Epithelial cell of umbilical artery (primary cell): Measurements from ENCODE around the gene ZSCAN9. TPM values are rescaled to one million over a fixed set of nuclear protein-coding genes. Genes with fewer than 3 reads are reported as not detected.

ENCODE experiments used
- total RNA-seq: library from RNA; depleted of rRNA; stranded (reverse); fragments of >200 nt; gene quantifications from 2 replicates; pipeline ENCODE4 v1.2.3, GENCODE V29; 2014

ZSCAN9 gene
- 14.6 and 17.9 TPM in 2 replicates for total RNA-seq

DNA sequence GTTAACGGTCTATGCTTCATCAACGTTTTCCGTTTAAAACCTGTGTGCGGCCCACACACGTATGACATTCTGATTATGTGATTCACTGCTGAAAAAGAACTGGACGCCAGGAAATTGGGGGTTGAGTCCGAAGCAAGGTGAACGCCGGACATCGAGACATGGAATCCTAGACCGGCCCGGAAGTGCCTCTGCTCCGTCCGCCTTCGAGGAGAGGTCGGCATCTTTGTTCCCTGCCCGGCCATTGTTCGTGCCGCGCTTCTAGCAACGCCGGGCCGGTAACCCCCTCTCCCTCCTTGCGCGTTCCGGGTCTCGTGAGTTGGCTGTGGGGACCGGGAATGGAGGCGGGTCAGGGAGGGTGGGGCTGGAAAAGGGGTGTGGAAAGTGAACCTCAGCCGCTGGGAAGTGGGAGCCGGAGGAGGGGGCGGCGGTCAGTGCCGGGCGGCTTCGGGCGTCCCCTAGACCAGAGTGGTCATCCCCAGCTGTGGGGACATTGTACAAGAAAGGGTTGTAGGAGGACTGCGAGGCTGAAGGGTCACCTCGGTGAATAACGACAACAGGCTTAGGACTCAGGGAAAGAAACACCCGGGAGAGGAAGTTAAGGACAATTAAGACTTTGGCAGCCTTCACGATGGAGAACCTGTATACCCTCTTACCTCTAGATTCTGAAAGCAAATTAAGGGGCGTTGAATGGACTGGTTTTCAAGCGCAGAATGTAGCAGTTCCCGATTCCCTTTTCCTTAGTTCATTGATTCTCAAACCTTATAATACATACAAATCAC, at the start of gene ZSCAN9:
TSS of gene ZSCAN9 (plus strand) at position 220 of the 779 bp plus-strand sequence. CDS start 1,810 bp downstream, outside the sequence.

DNA sequence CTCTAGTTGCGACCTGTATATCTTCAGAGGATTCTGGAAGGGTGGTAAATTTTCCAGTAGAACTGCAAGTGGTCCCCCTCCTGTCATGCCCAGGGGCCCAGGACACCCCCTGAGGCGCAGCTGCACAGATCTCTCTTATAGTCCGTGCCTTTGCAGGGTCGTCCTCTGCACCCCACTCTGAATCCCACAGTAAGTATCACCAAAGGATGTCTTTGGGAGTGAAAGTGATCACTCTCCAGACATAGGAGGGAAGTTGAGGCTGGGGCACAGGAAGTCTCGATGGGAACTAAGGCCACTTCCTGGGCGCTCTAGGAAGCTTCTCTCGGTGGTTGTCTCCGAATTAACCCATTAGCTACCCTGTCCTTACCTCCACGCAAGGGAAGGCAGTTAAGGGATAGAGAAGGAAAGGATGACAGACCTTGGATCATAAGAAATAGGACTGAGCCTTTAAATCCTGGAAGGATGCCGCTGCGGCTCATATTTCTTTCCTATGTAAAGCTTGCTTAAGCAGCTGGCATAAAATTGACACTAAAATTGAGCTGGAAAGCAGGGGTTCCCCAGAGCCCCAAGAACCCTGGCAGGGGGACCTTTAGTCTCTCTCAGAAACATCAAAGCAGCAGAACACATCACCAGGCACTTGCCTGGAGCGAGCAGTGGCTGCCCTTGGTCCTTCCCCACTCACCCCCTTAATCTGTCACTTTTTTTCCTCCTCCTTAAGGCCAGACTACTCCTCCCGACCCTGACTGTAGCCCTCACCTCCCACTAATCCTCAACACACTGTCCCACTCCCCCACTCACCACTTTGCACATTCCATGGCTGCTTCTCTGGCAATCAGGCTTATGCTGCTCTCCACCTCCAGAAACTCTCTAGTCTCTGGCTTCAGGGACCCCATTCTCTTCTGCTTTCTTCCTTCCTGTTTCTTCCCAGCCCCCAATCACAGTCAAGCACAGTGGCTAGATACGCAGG, 27.2 kb downstream of the ZSCAN9 start, which contains the start of gene ZKSCAN4:
TSS of gene ZKSCAN4 (minus strand) at position 261 of the 967 bp plus-strand sequence. CDS start 289 bp downstream, outside the sequence.

DNA sequence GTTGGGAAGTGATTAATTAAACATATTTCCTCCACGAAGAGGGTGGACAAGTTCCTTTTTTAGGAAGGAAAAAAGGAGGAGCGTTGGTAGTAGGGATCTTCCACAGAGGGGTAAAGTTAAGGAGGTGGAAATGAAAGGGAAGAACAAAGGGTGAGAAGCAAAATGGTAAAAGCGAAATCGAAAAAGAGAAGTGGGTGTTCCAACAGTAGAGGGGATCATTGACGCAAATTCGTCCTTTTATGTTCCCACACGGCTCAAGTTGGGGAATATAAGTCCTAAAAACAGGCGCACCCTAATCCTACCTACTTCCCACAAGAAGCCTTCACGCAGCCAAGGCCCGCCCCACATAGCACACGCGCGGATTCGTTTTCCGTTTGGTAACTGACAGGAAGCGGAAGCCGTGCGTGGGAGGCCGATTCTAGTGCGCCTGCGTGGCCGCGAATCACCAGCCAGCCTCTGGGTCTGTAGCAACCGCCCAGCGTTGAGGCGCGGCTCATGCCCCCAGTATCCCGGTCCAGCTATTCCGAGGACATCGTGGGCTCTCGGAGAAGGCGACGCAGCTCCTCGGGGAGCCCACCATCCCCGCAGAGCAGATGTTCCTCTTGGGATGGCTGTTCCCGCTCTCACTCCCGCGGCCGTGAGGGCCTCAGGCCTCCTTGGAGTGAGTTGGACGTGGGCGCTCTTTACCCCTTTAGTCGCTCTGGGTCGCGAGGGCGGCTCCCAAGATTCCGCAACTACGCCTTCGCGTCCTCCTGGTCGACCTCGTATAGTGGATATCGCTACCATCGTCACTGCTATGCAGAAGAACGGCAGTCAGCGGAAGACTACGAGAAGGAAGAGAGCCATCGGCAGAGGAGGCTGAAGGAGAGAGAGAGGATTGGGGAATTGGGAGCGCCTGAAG, 34.1 kb downstream of the ZSCAN9 start, which contains the start of gene NKAPL:
TSS of gene NKAPL (plus strand) at position 421 of the 901 bp plus-strand sequence. CDS start at position 496, 75 bp downstream.

DNA sequence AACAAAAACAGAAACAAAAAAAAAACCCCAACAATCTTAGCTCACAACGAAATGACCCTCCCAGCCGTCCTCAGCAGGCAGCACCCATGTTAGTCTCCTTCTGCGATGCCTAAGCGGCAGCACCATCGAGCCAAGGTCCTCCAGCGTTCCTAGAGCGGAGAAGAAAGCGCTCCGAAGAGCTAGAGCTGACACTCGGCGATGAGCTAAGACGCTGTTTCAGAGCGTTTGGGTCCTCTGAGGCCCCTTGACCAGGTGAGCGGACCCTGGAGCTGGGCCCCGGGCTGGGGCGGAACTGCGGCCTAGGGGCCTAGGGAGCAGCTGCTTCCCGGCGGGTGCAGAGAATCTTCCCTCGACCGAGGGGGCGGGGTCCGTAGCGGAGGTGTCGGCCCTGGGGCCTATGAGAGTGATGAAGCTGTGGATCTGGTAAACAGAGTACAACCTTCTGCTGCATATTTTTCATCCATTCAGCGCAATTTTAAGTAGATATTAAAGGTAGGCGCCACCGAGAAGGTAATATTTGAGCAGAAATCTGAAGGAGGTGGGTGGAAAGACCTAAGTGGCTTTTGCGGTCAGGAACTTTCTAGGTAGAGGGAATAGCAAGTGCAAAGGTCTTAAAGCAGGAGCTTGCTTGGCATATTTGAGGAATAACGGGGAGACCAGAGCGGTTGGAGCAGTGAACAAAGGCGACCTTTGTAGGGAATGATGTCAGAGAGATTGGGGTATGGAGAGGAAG, 42.1 kb downstream of the ZSCAN9 start, which contains the start of gene ZSCAN26:
TSS of gene ZSCAN26 (plus strand) at position 182 of the 733 bp plus-strand sequence. CDS start 4,777 bp downstream, outside the sequence.

DNA sequence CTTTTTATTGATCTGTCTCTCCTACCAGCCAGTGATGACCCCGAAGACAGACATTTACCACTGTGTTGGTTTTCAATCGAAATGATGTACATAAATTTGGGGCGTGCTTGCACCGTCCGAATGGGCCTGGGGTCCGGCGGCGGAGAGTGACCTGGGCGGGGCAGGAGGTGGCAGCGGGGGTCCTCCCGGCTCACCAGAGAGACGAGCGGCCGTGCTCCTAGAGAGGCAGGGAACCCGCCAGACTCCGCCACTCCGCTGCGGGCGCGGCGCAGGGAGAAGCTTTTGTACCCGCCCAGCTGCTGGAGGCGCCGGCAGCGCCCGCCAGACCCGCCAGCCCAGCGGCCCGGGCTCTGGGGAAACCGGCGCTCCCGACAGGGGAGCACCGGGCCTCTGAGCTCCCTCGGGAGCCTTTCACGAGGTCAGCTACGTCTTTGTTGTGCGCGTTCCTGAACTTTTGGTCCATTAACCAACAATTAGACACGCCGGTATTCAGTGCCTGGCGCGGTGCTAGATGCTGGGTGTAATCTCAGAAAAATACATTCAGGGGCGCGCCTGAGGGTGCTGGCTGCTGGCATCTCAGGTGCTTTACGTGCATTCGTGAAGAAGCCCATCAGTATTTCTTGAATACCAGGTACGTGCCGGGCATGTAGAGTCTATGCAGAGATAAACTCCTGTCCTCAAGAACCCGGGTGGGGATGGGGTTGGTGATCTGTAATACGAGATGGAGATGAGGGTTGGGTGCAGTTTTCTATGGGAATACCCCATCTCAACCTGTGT, 56.4 kb downstream of the ZSCAN9 start, which contains the start of gene PGBD1:
TSS of gene PGBD1 (plus strand) at position 285 of the 777 bp plus-strand sequence. CDS start 2,242 bp downstream, outside the sequence.

Other genes with a start within 250 kb of the ZSCAN9 start
- gene ZNF165, start 144.7 kb upstream of the ZSCAN9 start, total RNA-seq: 0.46 and 0.65 TPM in 2 replicates
- 10.7 and 15.3 TPM in 2 replicates for gene ZSCAN16, start 100.7 kb upstream of the ZSCAN9 start, total RNA-seq
- gene ZKSCAN8, start 83.4 kb upstream of the ZSCAN9 start, total RNA-seq: 8.8 and 16.7 TPM in 2 replicates
- gene ZKSCAN4, start 27.0 kb downstream of the ZSCAN9 start, total RNA-seq: 4.7 and 5.2 TPM in 2 replicates
- gene NKAPL, start 34.0 kb downstream of the ZSCAN9 start, total RNA-seq: 0.30 and 0.32 TPM in 2 replicates
- gene ZSCAN26, start 41.9 kb downstream of the ZSCAN9 start, total RNA-seq: 10.4 and 26.1 TPM in 2 replicates
- 7.5 and 9.0 TPM in 2 replicates for gene PGBD1, start 56.3 kb downstream of the ZSCAN9 start, total RNA-seq
- 14.3 and 15.7 TPM in 2 replicates for gene ZSCAN31, start 110.9 kb downstream of the ZSCAN9 start, total RNA-seq
- 1.9 and 5.5 TPM in 2 replicates for gene ZKSCAN3, start 124.7 kb downstream of the ZSCAN9 start, total RNA-seq
- 5.2 and 6.8 TPM in 2 replicates for gene ZSCAN12, start 174.5 kb downstream of the ZSCAN9 start, total RNA-seq
- gene ZSCAN23, start 218.2 kb downstream of the ZSCAN9 start, total RNA-seq: 0.15 and 0.97 TPM in 2 replicates